Epithelial cell of proximal tubule (primary cell): Measurements from ENCODE around the gene ARHGEF11. TPM values are rescaled to one million over a fixed set of nuclear protein-coding genes. Genes with fewer than 3 reads are reported as not detected.

Experiments used
- DNase-seq: peaks from one replicate; pipeline ENCODE4 v3.0.0-alpha.2; 2011; ENCODE audit warnings: low read depth
- H3K4me3 ChIP-seq: 2 replicates; pipeline ENCODE4 v1.5.1; 2011; ENCODE audit warnings: low read depth, mild to moderate bottlenecking, low read length
- total RNA-seq: library from RNA; depleted of rRNA; stranded (reverse); fragments of >200 nt; gene quantifications from 2 replicates; pipeline ENCODE4 v1.2.3, GENCODE V29; 2015
- TF ChIP-seq, protein P1 (sequence below): conservative IDR thresholded peaks from 2 replicates; pipeline ENCODE4 v1.5.1; 2012; ENCODE audit warnings: low read depth, mild to moderate bottlenecking, low read length

The ARHGEF11 gene
- total RNA-seq, 1 donor from 2014 or later: 19.3 TPM

DNA sequence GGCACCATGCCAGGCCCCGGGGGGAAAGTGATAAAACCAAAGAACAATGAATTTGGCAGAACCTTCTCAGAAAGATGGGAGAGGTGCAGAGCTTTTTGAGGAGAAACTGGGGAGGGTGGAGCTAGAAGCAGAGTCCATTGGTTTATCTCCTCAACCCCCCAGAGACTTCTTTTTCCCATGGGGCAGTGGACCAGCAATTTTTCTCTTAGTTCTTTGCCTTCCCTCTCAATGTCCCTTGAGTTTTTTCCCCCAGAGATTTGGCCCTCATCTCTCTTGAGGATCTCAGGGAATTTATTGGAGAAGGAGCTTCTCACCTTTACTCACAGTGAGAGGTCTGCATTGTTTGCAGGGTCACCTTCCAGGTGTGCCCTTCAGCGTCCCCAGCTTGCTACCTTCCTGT, 5.3 kb upstream of the ARHGEF11 start:
- no peak overlapping the region for H3K4me3 ChIP-seq
- no peak for DNase-seq
- TF ChIP-seq, protein P1, sequence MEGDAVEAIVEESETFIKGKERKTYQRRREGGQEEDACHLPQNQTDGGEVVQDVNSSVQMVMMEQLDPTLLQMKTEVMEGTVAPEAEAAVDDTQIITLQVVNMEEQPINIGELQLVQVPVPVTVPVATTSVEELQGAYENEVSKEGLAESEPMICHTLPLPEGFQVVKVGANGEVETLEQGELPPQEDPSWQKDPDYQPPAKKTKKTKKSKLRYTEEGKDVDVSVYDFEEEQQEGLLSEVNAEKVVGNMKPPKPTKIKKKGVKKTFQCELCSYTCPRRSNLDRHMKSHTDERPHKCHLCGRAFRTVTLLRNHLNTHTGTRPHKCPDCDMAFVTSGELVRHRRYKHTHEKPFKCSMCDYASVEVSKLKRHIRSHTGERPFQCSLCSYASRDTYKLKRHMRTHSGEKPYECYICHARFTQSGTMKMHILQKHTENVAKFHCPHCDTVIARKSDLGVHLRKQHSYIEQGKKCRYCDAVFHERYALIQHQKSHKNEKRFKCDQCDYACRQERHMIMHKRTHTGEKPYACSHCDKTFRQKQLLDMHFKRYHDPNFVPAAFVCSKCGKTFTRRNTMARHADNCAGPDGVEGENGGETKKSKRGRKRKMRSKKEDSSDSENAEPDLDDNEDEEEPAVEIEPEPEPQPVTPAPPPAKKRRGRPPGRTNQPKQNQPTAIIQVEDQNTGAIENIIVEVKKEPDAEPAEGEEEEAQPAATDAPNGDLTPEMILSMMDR: no peak

DNA sequence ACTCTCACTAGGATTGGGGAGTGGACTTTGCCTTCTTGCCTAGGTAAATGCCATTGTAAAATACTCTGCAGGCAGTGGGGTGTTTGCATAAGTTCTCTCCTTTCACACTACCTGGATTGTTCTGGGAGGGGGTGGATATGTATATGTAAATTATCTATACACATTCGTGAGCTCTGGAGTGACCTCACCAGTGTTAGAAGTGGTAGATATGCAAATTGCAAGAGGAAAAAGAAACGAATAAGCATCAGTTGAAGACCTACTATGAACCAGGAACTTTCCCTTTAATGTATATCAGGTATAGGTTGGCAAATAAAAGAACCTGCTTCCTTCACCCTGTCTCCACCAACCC, 1.5 kb upstream of the ARHGEF11 start:
- TF ChIP-seq, protein P1: no peak
- H3K4me3 ChIP-seq: no peak overlapping the region
- no peak for DNase-seq

DNA sequence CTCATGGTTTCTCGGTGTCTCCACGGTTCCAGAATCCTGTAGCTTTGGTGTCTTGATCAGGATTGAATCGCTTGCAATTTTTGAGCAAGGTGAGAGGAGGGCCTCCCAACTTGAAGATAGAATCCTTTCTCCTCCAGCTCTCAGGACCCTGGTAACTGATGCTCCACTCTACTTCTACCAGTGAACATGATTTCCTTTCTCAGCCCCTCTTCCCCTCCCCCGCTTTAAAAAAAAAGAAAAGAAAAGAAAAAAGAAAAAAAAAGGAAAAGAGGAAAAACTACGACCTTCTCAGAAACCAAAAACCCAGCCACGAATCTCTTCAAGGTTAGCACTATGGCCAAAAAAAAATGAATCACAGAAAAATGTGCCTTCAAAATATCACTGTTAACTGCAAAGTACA, 1.2 kb downstream of the ARHGEF11 start:
- TF ChIP-seq, protein P1: no peak
- no peak for DNase-seq
- peak overlapping the region; percentile 83 for H3K4me3 ChIP-seq

DNA sequence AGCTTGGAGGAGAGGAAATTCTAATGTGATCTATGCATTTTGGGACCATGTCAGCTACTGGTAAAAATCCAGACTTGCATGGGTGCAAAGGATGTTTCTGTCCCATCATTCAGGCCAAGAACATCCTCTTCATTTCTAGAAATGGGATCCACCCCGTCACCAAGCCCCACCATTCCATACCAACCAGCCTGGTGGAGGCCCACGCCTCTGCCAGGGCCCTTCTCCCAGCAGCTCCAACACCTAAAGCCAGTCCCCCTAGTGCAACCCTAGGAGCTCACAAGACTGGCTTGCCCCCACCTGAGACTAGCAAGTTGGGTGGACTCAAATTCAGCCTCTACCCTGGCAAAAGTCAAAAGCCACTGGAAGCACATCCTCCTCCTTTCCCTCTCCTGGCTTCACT, 1.9 kb downstream of the ARHGEF11 start:
- TF ChIP-seq, protein P1: no peak
- DNase-seq: no peak
- H3K4me3 ChIP-seq: peak overlapping the region; percentile 83

DNA sequence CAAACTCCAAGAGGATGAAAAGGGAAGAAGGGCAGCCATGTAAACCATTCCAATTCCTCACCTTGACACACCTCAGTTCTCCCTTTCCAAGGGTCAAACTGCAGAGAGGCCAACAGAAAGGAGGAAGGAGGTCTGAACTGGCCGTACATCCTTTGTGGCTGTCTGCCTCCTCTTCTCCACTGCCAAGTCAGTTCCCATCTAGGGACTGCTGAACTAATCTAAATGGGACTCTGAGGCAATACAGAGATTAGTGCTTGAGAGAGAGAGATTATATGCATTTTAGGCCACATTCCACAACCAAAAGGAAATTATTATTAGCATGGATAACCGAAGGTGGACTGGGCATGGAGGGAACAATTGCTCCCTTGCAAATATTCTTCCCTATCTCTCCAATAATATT, 2.7 kb downstream of the ARHGEF11 start:
- TF ChIP-seq, protein P1: no peak
- peak overlapping the region; percentile 83 for H3K4me3 ChIP-seq
- DNase-seq: no peak

DNA sequence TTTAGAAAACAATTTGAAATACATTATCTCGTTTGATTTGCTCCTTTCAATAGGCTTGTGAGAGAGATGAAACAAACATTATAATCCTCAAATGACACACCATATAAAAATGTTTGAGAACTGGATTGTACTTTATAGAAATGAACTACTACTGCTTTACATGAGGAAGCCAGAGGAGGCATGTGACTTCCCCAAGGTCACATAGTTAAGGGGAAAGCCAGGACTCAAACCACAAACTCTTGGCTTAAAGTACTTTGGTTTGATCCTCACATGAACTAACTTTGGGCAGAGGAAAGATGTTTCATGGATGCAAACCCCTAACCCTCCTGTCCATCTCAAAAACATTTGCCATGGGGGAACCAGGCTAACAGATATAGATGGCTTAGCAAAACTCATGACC, 4.7 kb downstream of the ARHGEF11 start:
- TF ChIP-seq, protein P1: no peak
- DNase-seq: no peak
- no peak overlapping the region for H3K4me3 ChIP-seq

DNA sequence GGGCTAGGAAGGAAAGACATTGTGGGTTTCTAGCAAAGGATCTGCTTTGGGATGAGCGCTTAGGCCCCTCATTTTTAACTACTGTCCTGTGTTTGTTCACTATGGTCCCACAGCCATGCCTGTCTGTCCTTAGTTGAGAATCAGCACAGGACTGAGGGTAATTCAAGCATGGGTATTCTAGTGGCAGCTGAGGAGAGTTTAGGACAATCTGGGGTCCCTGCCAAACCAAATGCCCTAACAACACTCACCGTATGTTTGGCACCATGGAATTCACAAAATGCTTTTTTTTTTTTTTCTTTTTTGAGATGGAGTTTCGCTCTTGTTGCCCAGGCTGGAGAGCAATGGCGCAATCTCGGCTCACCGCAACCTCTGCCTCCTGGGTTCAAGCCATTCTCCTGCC, 10.4 kb downstream of the ARHGEF11 start:
- TF ChIP-seq, protein P1: no peak
- DNase-seq: no peak
- no peak overlapping the region for H3K4me3 ChIP-seq
